GM23338 (cell line): ENCODE data around the gene SPN.

Experiments used
- EZH2 ChIP-seq: fragments of 200-600 bp; sonication (generic); IDR thresholded peaks from one replicate; pipeline ENCODE4 v1.8.0; 2017; ENCODE audit warnings: antibody characterized with exemption, mild to moderate bottlenecking, low read depth; ENCODE audit not compliant: unreplicated experiment
- EZH2phosphoT487 ChIP-seq: fragments of 200-600 bp; sonication (generic); IDR thresholded peaks from one replicate; pipeline ENCODE4 v1.8.1; 2018; ENCODE audit warnings: antibody characterized with exemption; ENCODE audit not compliant: unreplicated experiment
- JUNB ChIP-seq: IDR thresholded peaks from one replicate; pipeline ENCODE4 v1.6.1; 2016; ENCODE audit warnings: antibody characterized with exemption; ENCODE audit not compliant: unreplicated experiment
- POLR2AphosphoS5 ChIP-seq: IDR thresholded peaks from 2 replicates; pipeline ENCODE4 v1.6.1; 2016; ENCODE audit warnings: antibody characterized with exemption, low read depth
- TF ChIP-seq, protein P1 (sequence below), 2 experiments: fragments of 200-600 bp in 1 of 2; sonication (generic) in 1 of 2; conservative IDR thresholded peaks; 2 replicates each; pipeline versions ENCODE4 v1.5.1 to v1.6.1; 2016 to 2017; ENCODE audit warnings: antibody characterized with exemption in 2 of 2, low read depth in 2 of 2, mild to moderate bottlenecking in 2 of 2, moderate library complexity in 1 of 2
- TF ChIP-seq, protein P2 (sequence below): IDR thresholded peaks from one replicate; pipeline ENCODE4 v1.6.1; 2018; ENCODE audit warnings: antibody characterized with exemption; ENCODE audit not compliant: unreplicated experiment

DNA sequence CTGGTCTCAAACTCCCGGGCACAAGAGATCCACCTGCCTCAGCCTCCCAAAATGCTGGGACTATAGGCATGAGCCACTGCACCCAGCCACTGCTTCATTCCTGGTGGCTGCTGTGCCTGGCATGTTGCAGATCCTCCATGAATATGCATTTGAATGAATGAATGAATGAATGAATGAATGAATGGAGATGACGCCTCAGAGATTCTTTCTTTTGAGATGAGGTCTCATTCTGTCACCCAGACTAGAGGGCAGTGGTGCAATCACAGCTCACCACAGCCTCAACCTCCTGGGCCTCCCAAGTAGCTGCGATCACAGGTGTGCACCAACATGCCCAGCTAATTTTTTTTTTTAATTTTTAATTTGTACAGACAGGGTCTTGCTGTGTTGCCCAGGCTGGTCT, 5.2 kb downstream of the SPN start:
- no peak for TF ChIP-seq EZH2phosphoT487
- no peak for TF ChIP-seq POLR2AphosphoS5
- no peak for TF ChIP-seq EZH2
- TF ChIP-seq, protein P1, sequence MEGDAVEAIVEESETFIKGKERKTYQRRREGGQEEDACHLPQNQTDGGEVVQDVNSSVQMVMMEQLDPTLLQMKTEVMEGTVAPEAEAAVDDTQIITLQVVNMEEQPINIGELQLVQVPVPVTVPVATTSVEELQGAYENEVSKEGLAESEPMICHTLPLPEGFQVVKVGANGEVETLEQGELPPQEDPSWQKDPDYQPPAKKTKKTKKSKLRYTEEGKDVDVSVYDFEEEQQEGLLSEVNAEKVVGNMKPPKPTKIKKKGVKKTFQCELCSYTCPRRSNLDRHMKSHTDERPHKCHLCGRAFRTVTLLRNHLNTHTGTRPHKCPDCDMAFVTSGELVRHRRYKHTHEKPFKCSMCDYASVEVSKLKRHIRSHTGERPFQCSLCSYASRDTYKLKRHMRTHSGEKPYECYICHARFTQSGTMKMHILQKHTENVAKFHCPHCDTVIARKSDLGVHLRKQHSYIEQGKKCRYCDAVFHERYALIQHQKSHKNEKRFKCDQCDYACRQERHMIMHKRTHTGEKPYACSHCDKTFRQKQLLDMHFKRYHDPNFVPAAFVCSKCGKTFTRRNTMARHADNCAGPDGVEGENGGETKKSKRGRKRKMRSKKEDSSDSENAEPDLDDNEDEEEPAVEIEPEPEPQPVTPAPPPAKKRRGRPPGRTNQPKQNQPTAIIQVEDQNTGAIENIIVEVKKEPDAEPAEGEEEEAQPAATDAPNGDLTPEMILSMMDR (conservative IDR thresholded peaks at IDR 0.05; ENCODE audit: low read depth in 2 of 2): no peak
- no peak for TF ChIP-seq JUNB
- TF ChIP-seq, protein P2, sequence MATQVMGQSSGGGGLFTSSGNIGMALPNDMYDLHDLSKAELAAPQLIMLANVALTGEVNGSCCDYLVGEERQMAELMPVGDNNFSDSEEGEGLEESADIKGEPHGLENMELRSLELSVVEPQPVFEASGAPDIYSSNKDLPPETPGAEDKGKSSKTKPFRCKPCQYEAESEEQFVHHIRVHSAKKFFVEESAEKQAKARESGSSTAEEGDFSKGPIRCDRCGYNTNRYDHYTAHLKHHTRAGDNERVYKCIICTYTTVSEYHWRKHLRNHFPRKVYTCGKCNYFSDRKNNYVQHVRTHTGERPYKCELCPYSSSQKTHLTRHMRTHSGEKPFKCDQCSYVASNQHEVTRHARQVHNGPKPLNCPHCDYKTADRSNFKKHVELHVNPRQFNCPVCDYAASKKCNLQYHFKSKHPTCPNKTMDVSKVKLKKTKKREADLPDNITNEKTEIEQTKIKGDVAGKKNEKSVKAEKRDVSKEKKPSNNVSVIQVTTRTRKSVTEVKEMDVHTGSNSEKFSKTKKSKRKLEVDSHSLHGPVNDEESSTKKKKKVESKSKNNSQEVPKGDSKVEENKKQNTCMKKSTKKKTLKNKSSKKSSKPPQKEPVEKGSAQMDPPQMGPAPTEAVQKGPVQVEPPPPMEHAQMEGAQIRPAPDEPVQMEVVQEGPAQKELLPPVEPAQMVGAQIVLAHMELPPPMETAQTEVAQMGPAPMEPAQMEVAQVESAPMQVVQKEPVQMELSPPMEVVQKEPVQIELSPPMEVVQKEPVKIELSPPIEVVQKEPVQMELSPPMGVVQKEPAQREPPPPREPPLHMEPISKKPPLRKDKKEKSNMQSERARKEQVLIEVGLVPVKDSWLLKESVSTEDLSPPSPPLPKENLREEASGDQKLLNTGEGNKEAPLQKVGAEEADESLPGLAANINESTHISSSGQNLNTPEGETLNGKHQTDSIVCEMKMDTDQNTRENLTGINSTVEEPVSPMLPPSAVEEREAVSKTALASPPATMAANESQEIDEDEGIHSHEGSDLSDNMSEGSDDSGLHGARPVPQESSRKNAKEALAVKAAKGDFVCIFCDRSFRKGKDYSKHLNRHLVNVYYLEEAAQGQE: no peak
